ENCODE data around the gene VANGL2.

VANGL2 gene

DNA sequence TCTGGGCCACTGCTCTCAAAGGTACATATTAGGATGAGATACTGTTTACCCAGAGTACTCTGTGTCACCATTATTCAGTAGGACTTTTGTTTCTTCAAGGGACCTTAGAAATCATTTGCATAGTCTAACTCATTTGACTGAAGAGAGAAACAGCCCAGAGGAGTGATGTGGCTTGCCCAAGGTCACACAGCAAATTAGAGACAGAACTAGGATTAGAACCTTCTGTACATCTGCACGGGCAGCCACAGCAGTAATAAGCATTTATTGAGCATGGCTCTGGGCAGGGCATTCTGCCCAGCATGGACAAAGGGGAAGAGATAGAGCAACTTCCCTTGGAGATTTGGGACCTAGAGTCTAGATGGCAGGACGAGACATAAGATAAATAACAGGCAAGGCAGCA lies 39.2 kb upstream of the VANGL2 start (continued):
- TF ChIP-seq, protein P1, sequence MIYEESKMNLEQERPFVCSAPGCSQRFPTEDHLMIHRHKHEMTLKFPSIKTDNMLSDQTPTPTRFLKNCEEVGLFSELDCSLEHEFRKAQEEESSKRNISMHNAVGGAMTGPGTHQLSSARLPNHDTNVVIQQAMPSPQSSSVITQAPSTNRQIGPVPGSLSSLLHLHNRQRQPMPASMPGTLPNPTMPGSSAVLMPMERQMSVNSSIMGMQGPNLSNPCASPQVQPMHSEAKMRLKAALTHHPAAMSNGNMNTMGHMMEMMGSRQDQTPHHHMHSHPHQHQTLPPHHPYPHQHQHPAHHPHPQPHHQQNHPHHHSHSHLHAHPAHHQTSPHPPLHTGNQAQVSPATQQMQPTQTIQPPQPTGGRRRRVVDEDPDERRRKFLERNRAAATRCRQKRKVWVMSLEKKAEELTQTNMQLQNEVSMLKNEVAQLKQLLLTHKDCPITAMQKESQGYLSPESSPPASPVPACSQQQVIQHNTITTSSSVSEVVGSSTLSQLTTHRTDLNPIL (CRISPR knock-in tag; IDR thresholded peaks at IDR 0.05; ENCODE audit: low read depth): no peak
- TF ChIP-seq ARNTL (CRISPR knock-in tag; IDR thresholded peaks at IDR 0.05; ENCODE audit: borderline replicate concordance, low read depth) (no peak), ZNF70 (CRISPR knock-in tag; IDR thresholded peaks at IDR 0.05) (no peak), GLIS3 (CRISPR knock-in tag; IDR thresholded peaks at IDR 0.05) (no peak), ZFP3 (CRISPR knock-in tag; IDR thresholded peaks at IDR 0.05) (no peak), PPARA (CRISPR knock-in tag; IDR thresholded peaks at IDR 0.05; ENCODE audit: borderline replicate concordance) (no peak)

DNA sequence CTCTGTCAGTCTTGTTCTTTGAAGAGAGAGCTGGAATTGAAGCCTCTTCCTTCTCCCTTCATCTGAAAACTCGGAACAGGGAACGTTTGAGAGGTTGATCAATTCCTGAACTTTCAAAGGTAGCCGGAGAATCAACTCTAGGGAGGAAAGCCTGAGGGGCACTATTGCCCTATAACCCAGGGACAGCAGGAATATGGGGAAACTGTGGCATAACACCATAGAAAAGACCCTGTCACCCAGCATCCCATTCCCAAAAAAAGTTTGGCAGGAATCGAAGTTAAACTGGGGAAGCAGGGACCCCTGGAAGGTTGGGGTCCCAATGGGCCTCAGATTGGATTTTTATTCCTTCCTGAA lies 38.6 kb upstream of the VANGL2 start:
- TF ChIP-seq, protein P2, sequence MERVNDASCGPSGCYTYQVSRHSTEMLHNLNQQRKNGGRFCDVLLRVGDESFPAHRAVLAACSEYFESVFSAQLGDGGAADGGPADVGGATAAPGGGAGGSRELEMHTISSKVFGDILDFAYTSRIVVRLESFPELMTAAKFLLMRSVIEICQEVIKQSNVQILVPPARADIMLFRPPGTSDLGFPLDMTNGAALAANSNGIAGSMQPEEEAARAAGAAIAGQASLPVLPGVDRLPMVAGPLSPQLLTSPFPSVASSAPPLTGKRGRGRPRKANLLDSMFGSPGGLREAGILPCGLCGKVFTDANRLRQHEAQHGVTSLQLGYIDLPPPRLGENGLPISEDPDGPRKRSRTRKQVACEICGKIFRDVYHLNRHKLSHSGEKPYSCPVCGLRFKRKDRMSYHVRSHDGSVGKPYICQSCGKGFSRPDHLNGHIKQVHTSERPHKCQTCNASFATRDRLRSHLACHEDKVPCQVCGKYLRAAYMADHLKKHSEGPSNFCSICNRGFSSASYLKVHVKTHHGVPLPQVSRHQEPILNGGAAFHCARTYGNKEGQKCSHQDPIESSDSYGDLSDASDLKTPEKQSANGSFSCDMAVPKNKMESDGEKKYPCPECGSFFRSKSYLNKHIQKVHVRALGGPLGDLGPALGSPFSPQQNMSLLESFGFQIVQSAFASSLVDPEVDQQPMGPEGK (CRISPR knock-in tag; IDR thresholded peaks at IDR 0.05; ENCODE audit: borderline replicate concordance): no peak
- TF ChIP-seq RARB (CRISPR knock-in tag; IDR thresholded peaks at IDR 0.05): no peak
- no peak for TF ChIP-seq GLIS3 (CRISPR knock-in tag; IDR thresholded peaks at IDR 0.05)
- TF ChIP-seq ZNF8 (CRISPR knock-in tag; IDR thresholded peaks at IDR 0.05): no peak
- TF ChIP-seq ARNTL (CRISPR knock-in tag; IDR thresholded peaks at IDR 0.05; ENCODE audit: borderline replicate concordance, low read depth): no peak
- no peak for TF ChIP-seq CSDC2 (CRISPR knock-in tag; IDR thresholded peaks at IDR 0.05)
- TF ChIP-seq, protein P3, sequence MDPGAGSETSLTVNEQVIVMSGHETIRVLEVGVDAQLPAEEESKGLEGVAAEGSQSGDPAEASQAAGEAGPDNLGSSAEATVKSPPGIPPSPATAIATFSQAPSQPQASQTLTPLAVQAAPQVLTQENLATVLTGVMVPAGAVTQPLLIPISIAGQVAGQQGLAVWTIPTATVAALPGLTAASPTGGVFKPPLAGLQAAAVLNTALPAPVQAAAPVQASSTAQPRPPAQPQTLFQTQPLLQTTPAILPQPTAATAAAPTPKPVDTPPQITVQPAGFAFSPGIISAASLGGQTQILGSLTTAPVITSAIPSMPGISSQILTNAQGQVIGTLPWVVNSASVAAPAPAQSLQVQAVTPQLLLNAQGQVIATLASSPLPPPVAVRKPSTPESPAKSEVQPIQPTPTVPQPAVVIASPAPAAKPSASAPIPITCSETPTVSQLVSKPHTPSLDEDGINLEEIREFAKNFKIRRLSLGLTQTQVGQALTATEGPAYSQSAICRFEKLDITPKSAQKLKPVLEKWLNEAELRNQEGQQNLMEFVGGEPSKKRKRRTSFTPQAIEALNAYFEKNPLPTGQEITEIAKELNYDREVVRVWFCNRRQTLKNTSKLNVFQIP (CRISPR knock-in tag; IDR thresholded peaks at IDR 0.05; ENCODE audit: borderline replicate concordance, low read depth): no peak
- no peak for TF ChIP-seq PPARA (CRISPR knock-in tag; IDR thresholded peaks at IDR 0.05; ENCODE audit: borderline replicate concordance)
- no peak for TF ChIP-seq BACH2 (CRISPR knock-in tag; IDR thresholded peaks at IDR 0.05; ENCODE audit: borderline replicate concordance)
- TF ChIP-seq SNAI2 (CRISPR knock-in tag; IDR thresholded peaks at IDR 0.05): no peak
- TF ChIP-seq, protein P1 (CRISPR knock-in tag; IDR thresholded peaks at IDR 0.05; ENCODE audit: low read depth): no peak
- TF ChIP-seq ZNF565 (CRISPR knock-in tag; conservative IDR thresholded peaks at IDR 0.05; ENCODE audit: low read depth): no peak
- no peak for ATAC-seq

DNA sequence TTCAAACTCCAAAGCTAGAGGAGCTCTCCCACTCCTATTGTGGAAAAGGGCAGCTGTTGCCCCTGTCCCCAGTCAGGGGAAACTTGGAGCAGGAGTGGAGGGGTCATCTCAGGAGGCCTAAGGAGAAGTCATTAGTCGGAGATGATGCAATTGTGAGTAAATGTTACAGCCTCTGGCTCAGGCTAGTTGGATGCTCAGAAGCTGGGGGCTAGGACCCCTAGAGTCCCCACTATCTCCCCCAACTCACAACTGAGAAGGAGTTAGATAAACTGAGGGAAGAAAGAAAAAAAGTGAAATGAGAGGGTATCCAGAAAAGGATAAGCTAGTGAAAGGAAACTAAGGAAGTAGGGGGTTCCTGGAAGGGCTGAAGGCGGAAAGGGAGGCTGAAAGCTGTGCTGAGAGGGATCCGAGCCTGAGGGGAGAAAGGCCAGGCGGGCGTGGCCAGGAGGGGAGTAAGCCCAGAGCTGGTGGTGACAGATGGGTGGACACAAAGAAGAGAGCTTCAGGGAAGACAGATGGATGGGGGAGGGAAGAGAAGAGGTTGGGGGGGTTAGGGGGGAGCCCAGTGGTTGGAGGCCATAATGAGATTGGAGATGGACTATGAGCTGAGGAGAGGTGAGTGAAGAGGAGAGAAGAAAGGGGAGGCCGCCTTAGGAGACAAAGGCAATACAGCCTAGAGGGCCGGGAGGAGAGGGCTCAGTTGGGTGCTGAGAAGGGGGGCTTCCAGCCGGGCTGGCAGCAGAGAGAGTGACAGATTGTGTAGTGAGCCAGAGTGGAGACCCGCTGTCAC lies 38.0 kb upstream of the VANGL2 start:
- no peak for TF ChIP-seq BACH2 (CRISPR knock-in tag; IDR thresholded peaks at IDR 0.05; ENCODE audit: borderline replicate concordance)
- TF ChIP-seq ESRRG (CRISPR knock-in tag; IDR thresholded peaks at IDR 0.05): no peak
- TF ChIP-seq ZNF70 (CRISPR knock-in tag; IDR thresholded peaks at IDR 0.05): no peak
- no peak for TF ChIP-seq ISL1 (CRISPR knock-in tag; IDR thresholded peaks at IDR 0.05)
- TF ChIP-seq GLIS3 (CRISPR knock-in tag; IDR thresholded peaks at IDR 0.05): no peak
- no peak for TF ChIP-seq TCF4 (CRISPR knock-in tag; IDR thresholded peaks at IDR 0.05; ENCODE audit: borderline replicate concordance)
- TF ChIP-seq ZFP30 (CRISPR knock-in tag; IDR thresholded peaks at IDR 0.05): no peak
- no peak for TF ChIP-seq PPARA (CRISPR knock-in tag; IDR thresholded peaks at IDR 0.05; ENCODE audit: borderline replicate concordance)
- no peak for TF ChIP-seq OSR1 (CRISPR knock-in tag; IDR thresholded peaks at IDR 0.05)
- TF ChIP-seq, protein P3 (CRISPR knock-in tag; IDR thresholded peaks at IDR 0.05; ENCODE audit: borderline replicate concordance, low read depth): no peak
- TF ChIP-seq CSDC2 (CRISPR knock-in tag; IDR thresholded peaks at IDR 0.05): no peak
- no peak for ATAC-seq

DNA sequence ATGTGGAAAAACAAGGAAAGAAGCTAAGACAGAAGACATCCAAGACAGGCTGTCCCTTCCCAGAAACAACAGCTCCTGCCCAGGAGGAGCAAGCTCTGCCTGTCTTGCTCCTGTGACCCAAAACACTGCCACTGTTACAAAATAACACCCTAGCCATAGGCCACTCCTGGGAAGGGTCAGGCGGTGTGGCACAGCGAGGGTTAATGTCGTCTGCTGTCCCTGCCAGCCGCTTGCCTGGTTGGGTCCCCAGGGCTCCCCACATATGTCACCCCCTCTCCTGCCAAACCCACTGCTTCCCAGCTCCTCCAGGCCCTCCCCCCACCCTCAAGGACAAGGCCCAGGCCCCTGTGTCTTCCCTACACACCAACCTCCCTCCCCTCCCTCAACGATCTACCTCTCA lies 37.4 kb upstream of the VANGL2 start:
- ATAC-seq: no peak
- TF ChIP-seq, protein P1 (CRISPR knock-in tag; IDR thresholded peaks at IDR 0.05; ENCODE audit: low read depth): no peak
- TF ChIP-seq, protein P4, sequence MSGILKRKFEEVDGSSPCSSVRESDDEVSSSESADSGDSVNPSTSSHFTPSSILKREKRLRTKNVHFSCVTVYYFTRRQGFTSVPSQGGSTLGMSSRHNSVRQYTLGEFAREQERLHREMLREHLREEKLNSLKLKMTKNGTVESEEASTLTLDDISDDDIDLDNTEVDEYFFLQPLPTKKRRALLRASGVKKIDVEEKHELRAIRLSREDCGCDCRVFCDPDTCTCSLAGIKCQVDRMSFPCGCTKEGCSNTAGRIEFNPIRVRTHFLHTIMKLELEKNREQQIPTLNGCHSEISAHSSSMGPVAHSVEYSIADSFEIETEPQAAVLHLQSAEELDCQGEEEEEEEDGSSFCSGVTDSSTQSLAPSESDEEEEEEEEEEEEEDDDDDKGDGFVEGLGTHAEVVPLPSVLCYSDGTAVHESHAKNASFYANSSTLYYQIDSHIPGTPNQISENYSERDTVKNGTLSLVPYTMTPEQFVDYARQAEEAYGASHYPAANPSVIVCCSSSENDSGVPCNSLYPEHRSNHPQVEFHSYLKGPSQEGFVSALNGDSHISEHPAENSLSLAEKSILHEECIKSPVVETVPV (CRISPR knock-in tag; IDR thresholded peaks at IDR 0.05): no peak
- TF ChIP-seq, protein P5, sequence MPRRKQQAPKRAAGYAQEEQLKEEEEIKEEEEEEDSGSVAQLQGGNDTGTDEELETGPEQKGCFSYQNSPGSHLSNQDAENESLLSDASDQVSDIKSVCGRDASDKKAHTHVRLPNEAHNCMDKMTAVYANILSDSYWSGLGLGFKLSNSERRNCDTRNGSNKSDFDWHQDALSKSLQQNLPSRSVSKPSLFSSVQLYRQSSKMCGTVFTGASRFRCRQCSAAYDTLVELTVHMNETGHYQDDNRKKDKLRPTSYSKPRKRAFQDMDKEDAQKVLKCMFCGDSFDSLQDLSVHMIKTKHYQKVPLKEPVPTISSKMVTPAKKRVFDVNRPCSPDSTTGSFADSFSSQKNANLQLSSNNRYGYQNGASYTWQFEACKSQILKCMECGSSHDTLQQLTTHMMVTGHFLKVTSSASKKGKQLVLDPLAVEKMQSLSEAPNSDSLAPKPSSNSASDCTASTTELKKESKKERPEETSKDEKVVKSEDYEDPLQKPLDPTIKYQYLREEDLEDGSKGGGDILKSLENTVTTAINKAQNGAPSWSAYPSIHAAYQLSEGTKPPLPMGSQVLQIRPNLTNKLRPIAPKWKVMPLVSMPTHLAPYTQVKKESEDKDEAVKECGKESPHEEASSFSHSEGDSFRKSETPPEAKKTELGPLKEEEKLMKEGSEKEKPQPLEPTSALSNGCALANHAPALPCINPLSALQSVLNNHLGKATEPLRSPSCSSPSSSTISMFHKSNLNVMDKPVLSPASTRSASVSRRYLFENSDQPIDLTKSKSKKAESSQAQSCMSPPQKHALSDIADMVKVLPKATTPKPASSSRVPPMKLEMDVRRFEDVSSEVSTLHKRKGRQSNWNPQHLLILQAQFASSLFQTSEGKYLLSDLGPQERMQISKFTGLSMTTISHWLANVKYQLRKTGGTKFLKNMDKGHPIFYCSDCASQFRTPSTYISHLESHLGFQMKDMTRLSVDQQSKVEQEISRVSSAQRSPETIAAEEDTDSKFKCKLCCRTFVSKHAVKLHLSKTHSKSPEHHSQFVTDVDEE (CRISPR knock-in tag; IDR thresholded peaks at IDR 0.05): no peak

Data from SK-N-SH treated with all-trans-retinoic acid at 6 μM for 48 hours (cell line).